Stimulated activated effector memory CD8-positive, alpha-beta T cell treated with anti-CD3 and anti-CD28 coated beads, Interleukin-12 subunit alpha, Interleukin-12 subunit beta, amount 100 ng/mL, for 72 hours (primary cell): Measurements from ENCODE around the gene DNAAF1.
A peak's percentile ranks its signal among the peaks of the same experiment; 100 is the strongest.

ENCODE experiments used
- ATAC-seq: fragments of 150-1000 bp; cut with Tn5 transposase; 2 replicates; pipeline ENCODE4 v1.10.0; 2021
- DNase-seq, 2 donors: peaks; one replicate each; pipeline ENCODE4 v3.0.0; 2021 to 2022; ENCODE audit warnings: low spot score in 2 of 2
- H3K27ac Mint-ChIP-seq: one replicate; pipeline ENCODE4 v1.8.0; 2022; ENCODE audit warnings: mild to moderate bottlenecking, mixed read lengths
- H3K36me3 Mint-ChIP-seq: one replicate; pipeline ENCODE4 v1.8.0; 2022; ENCODE audit warnings: mild to moderate bottlenecking, mixed read lengths
- H3K4me1 Mint-ChIP-seq: one replicate; pipeline ENCODE4 v1.8.0; 2022; ENCODE audit warnings: mixed read lengths
- H3K4me3 Mint-ChIP-seq: one replicate; pipeline ENCODE4 v1.8.0; 2022; ENCODE audit warnings: mild to moderate bottlenecking, mixed read lengths
- H3K9me3 Mint-ChIP-seq: one replicate; pipeline ENCODE4 v1.8.0; 2022; ENCODE audit warnings: mixed read lengths

The DNAAF1 gene

GRCh38 chr16:84139628-84140258, 5.4 kb upstream of the DNAAF1 start:
- H3K4me3 Mint-ChIP-seq, result no peak overlapping the region
- peaks cover 12% of the 10 kb centered on the region for H3K36me3 Mint-ChIP-seq
- ATAC-seq, result no peak
- peaks cover 52% of the 10 kb centered on the region for H3K4me1 Mint-ChIP-seq
- peak overlapping the region; percentile 43 for H3K27ac Mint-ChIP-seq
- H3K9me3 Mint-ChIP-seq, result no peaks in the 10 kb centered on the region
- no peak for DNase-seq

- ATAC-seq (no peak), DNase-seq (no peak)
- H3K36me3 Mint-ChIP-seq, result peaks cover 12% of the 10 kb centered on the region
- peaks cover 49% of the 10 kb centered on the region for H3K4me1 Mint-ChIP-seq
- no peak overlapping the region for H3K4me3 Mint-ChIP-seq
- no peaks in the 10 kb centered on the region for H3K9me3 Mint-ChIP-seq
- no peak overlapping the region for H3K27ac Mint-ChIP-seq
These were observed 3.9 kb upstream of the DNAAF1 start for GRCh38 chr16:84141143-84141670.

GRCh38 chr16:84143081-84143480, 2.0 kb upstream of the DNAAF1 start:
- DNase-seq, result no peak
- peak overlapping the region; percentile 94 for H3K4me3 Mint-ChIP-seq
- no peak for ATAC-seq
- no peaks in the 10 kb centered on the region for H3K9me3 Mint-ChIP-seq
- H3K27ac Mint-ChIP-seq, result no peak overlapping the region
- H3K4me1 Mint-ChIP-seq, result peaks cover 31% of the 10 kb centered on the region
- H3K36me3 Mint-ChIP-seq, result peaks cover 12% of the 10 kb centered on the region

- peaks cover 10% of the 10 kb centered on the region for H3K36me3 Mint-ChIP-seq
- peaks cover 28% of the 10 kb centered on the region for H3K4me1 Mint-ChIP-seq
- DNase-seq, result no peak
- H3K27ac Mint-ChIP-seq, result peak overlapping the region; percentile 88
- ATAC-seq, result no peak
- no peaks in the 10 kb centered on the region for H3K9me3 Mint-ChIP-seq
- peak overlapping the region; percentile 94 for H3K4me3 Mint-ChIP-seq
These were observed 1.3 kb upstream of the DNAAF1 start for GRCh38 chr16:84143784-84144199.

GRCh38 chr16:84144209-84144858, 774 bp upstream of the DNAAF1 start:
- ATAC-seq, result peak; percentile 69
- peak overlapping the region; percentile 88 for H3K27ac Mint-ChIP-seq
- peak; percentile 14 to 71 for DNase-seq
- peak overlapping the region; percentile 94 for H3K4me3 Mint-ChIP-seq
- H3K9me3 Mint-ChIP-seq, result no peaks in the 10 kb centered on the region
- peaks cover 7% of the 10 kb centered on the region for H3K36me3 Mint-ChIP-seq
- peaks cover 22% of the 10 kb centered on the region for H3K4me1 Mint-ChIP-seq

GRCh38 chr16:84150926-84151325, 5.8 kb downstream of the DNAAF1 start:
- H3K4me3 Mint-ChIP-seq, result no peak overlapping the region
- H3K27ac Mint-ChIP-seq, result no peak overlapping the region
- H3K9me3 Mint-ChIP-seq, result no peaks in the 10 kb centered on the region
- no peak for DNase-seq
- no peaks in the 10 kb centered on the region for H3K4me1 Mint-ChIP-seq
- H3K36me3 Mint-ChIP-seq, result no peaks in the 10 kb centered on the region
- no peak for ATAC-seq

- H3K4me3 Mint-ChIP-seq, result no peak overlapping the region
- H3K9me3 Mint-ChIP-seq, result no peaks in the 10 kb centered on the region
- no peak overlapping the region for H3K27ac Mint-ChIP-seq
- no peak for DNase-seq
- no peaks in the 10 kb centered on the region for H3K4me1 Mint-ChIP-seq
- H3K36me3 Mint-ChIP-seq, result no peaks in the 10 kb centered on the region
- no peak for ATAC-seq
These were observed 8.6 kb downstream of the DNAAF1 start for GRCh38 chr16:84153660-84154214.

- ATAC-seq, result no peak
- no peaks in the 10 kb centered on the region for H3K4me1 Mint-ChIP-seq
These were observed 10.1 kb downstream of the DNAAF1 start for GRCh38 chr16:84155226-84155625.

GRCh38 chr16:84155771-84156170, 10.7 kb downstream of the DNAAF1 start:
- H3K4me3 Mint-ChIP-seq, result no peak overlapping the region
- ATAC-seq (no peak), DNase-seq (no peak)
- H3K4me1 Mint-ChIP-seq, result no peaks in the 10 kb centered on the region
- no peaks in the 10 kb centered on the region for H3K9me3 Mint-ChIP-seq
- no peaks in the 10 kb centered on the region for H3K36me3 Mint-ChIP-seq
- no peak overlapping the region for H3K27ac Mint-ChIP-seq

More at GRCh38 chr16:84155226-84155625, 10.1 kb downstream of the DNAAF1 start:
- no peaks in the 10 kb centered on the region for H3K9me3 Mint-ChIP-seq
- no peak overlapping the region for H3K4me3 Mint-ChIP-seq
- H3K27ac Mint-ChIP-seq, result no peak overlapping the region
- no peaks in the 10 kb centered on the region for H3K36me3 Mint-ChIP-seq
- DNase-seq, result no peak

- ATAC-seq (no peak), DNase-seq (no peak)
- H3K36me3 Mint-ChIP-seq, result no peaks in the 10 kb centered on the region
- no peak overlapping the region for H3K27ac Mint-ChIP-seq
- H3K9me3 Mint-ChIP-seq, result no peaks in the 10 kb centered on the region
- H3K4me1 Mint-ChIP-seq, result no peaks in the 10 kb centered on the region
- H3K4me3 Mint-ChIP-seq, result no peak overlapping the region
These were observed 11.3 kb downstream of the DNAAF1 start for GRCh38 chr16:84156342-84156784.

- no peak for ATAC-seq
- H3K4me3 Mint-ChIP-seq, result no peak overlapping the region
- no peaks in the 10 kb centered on the region for H3K9me3 Mint-ChIP-seq
These were observed 13.9 kb downstream of the DNAAF1 start for GRCh38 chr16:84159007-84159406.

GRCh38 chr16:84159800-84160199, 14.7 kb downstream of the DNAAF1 start:
- Mint-ChIP-seq H3K27ac (no peak overlapping the region), H3K36me3 (no peaks in the 10 kb centered on the region), H3K4me3 (no peak overlapping the region), H3K9me3 (no peaks in the 10 kb centered on the region), H3K4me1 (no peaks in the 10 kb centered on the region)
- ATAC-seq (no peak), DNase-seq (no peak)

More at GRCh38 chr16:84159007-84159406, 13.9 kb downstream of the DNAAF1 start:
- H3K36me3 Mint-ChIP-seq, result no peaks in the 10 kb centered on the region
- H3K4me1 Mint-ChIP-seq, result no peaks in the 10 kb centered on the region
- DNase-seq, result no peak
- no peak overlapping the region for H3K27ac Mint-ChIP-seq

GRCh38 chr16:84161037-84161436, 15.9 kb downstream of the DNAAF1 start:
- no peak for DNase-seq
- H3K4me3 Mint-ChIP-seq, result no peak overlapping the region

GRCh38 chr16:84161801-84162200, 16.7 kb downstream of the DNAAF1 start:
- Mint-ChIP-seq H3K4me1 (peaks cover 9% of the 10 kb centered on the region), H3K27ac (no peak overlapping the region), H3K36me3 (peaks cover 3% of the 10 kb centered on the region), H3K9me3 (no peaks in the 10 kb centered on the region), H3K4me3 (no peak overlapping the region)
- no peak for DNase-seq
- no peak for ATAC-seq

More at GRCh38 chr16:84161037-84161436, 15.9 kb downstream of the DNAAF1 start:
- Mint-ChIP-seq H3K4me1 (peaks cover 5% of the 10 kb centered on the region), H3K36me3 (no peaks in the 10 kb centered on the region), H3K27ac (no peak overlapping the region), H3K9me3 (no peaks in the 10 kb centered on the region)
- no peak for ATAC-seq

GRCh38 chr16:84165746-84166145, 20.6 kb downstream of the DNAAF1 start:
- H3K4me1 Mint-ChIP-seq, result peaks cover 11% of the 10 kb centered on the region
- H3K4me3 Mint-ChIP-seq, result no peak overlapping the region
- H3K9me3 Mint-ChIP-seq, result no peaks in the 10 kb centered on the region
- DNase-seq (no peak), ATAC-seq (no peak)
- no peak overlapping the region for H3K27ac Mint-ChIP-seq
- H3K36me3 Mint-ChIP-seq, result peaks cover 6% of the 10 kb centered on the region
